Tibial nerve (tissue), 4 donors: ENCODE data around the gene OR51F1.

Experiments used
- EP300 ChIP-seq, 2 donors: sonication (generic); formaldehyde crosslinking; IDR thresholded peaks; one replicate each; pipeline ENCODE4 v1.6.1; 2017; ENCODE audit warnings: antibody characterized with exemption in 2 of 2, mild to moderate bottlenecking in 1 of 2
- TF ChIP-seq, protein P1 (sequence below), 5 experiments: fragments of 200-600 bp in 3 of 5; fragments of 450-650 bp in 2 of 5; sonication (generic) in 3 of 5; IDR thresholded peaks; one replicate each; pipeline ENCODE4 v1.5.1; 2016 to 2019; ENCODE audit warnings: antibody characterized with exemption in 5 of 5, mild to moderate bottlenecking in 3 of 5, moderate library complexity in 2 of 5

DNA sequence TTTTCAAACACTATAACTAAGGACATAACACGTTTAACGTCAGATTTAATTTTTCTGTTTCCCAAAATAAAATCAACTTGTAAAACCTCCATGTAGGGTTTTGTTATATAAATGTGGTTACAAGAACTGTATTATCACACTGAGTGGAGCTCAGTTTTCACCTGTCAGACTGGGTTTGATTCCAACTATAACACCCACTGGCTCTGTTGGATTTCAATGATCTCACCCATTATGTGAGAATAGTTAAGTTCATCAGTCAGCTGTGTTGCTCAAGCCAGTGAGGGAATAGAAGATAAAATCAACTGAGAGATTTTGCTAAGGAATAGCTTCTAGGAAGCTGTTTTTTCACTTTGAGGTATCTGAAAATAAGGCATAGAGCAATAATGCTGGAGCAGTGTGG, 39.5 kb upstream of the OR51F1 start:
- TF ChIP-seq, protein P1, sequence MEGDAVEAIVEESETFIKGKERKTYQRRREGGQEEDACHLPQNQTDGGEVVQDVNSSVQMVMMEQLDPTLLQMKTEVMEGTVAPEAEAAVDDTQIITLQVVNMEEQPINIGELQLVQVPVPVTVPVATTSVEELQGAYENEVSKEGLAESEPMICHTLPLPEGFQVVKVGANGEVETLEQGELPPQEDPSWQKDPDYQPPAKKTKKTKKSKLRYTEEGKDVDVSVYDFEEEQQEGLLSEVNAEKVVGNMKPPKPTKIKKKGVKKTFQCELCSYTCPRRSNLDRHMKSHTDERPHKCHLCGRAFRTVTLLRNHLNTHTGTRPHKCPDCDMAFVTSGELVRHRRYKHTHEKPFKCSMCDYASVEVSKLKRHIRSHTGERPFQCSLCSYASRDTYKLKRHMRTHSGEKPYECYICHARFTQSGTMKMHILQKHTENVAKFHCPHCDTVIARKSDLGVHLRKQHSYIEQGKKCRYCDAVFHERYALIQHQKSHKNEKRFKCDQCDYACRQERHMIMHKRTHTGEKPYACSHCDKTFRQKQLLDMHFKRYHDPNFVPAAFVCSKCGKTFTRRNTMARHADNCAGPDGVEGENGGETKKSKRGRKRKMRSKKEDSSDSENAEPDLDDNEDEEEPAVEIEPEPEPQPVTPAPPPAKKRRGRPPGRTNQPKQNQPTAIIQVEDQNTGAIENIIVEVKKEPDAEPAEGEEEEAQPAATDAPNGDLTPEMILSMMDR (IDR thresholded peaks at IDR 0.05) = no peak
- TF ChIP-seq EP300 (IDR thresholded peaks at IDR 0.05) = no peak
